Fibroblast of gingiva (primary cell): ENCODE data around the gene CRB2.

Experiments used
- DNase-seq: peaks from one replicate; pipeline ENCODE4 v3.0.0-alpha.2; 2011; ENCODE audit warnings: low read depth

The CRB2 gene

GRCh38 chr9:123421801-123422455 lies 65.9 kb downstream of the CRB2 start:
- no peak for DNase-seq

- no peak for DNase-seq
Measured at GRCh38 chr9:123422635-123423310, 66.8 kb downstream of the CRB2 start.

DNA sequence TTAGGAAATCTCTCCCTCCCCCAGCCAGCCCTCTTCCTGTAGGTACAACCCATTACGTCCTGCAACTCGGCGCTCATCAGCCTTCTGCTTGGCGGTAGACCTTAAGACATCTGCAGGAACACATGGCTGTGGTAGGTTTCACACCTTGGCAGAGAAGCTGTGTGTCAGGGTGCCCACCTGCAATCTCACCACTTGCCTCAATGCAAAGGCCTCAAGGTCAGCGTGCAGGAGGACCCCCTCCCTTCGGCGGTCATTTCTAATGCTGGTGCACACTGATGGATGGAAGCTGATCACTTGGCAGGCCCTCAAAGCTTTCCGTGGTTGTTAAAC lies 67.3 kb downstream of the CRB2 start:
- no peak for DNase-seq

GRCh38 chr9:123424131-123424530 lies 68.1 kb downstream of the CRB2 start:
- DNase-seq = no peak

GRCh38 chr9:123424552-123425225 lies 68.7 kb downstream of the CRB2 start:
- DNase-seq = no peak

DNA sequence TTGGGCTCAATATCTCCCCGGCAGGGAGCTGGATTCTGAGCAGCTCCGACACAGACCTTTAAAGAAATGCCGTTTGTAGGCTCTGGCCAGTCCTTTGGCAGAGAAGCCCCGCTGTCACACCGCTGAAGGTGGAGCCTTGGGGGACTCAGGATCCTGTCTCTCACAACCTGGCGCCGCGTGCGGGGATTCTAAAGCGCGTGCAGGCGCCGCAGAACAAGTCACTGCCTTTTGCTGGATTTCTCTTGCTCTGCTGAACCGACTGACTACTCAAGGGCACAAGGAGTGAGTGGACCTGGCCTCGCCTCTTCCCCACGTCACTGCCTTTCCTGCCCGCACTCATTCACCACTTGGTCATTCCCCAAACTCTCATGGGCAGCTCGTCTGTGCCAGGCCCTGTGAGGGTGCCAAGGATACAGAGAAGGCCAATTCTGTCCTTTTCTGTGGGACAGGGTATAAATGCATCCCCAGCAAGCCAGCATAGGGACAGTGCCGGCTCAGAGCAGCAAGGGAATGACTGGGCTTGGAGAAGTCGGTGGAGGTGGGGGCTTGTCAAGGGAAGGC lies 69.3 kb downstream of the CRB2 start:
- no peak for DNase-seq

DNA sequence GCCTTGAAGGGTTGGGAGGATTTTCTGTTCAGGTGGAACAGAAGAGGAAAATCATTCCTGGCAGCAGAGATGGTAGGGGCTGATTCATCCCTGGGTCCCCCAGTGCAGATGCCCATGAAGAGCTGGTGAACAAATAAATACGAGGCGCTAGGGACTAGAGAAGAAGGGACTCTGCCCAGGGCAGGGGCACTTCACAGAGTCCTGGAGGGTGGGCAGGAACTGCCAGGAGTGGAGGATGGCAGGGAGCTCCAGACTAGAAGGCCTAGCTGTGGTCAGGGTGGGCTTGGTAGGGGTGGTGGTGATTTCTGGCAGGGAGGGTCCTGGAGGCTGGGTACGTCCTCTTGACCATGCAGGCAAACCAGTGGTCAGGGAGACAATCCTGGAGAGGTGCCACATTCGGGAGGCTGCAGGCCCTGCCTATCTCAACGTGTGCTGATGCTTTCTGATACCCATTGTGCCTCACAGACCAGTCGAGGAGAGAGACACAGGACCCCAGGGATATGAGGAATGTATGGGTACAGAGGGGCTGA lies 69.9 kb downstream of the CRB2 start:
- DNase-seq = no peak

GRCh38 chr9:123426406-123426805 lies 70.4 kb downstream of the CRB2 start:
- DNase-seq = no peak
